GM19467 (cell line): ENCODE results near the gene FLAD1.
A peak's percentile ranks its signal among the peaks of the same experiment; 100 is the strongest.

ENCODE experiments used
- ATAC-seq: cut with Tn5 transposase; IDR thresholded peaks from one replicate; pipeline ENCODE4 v1.9.1; 2021; ENCODE audit warnings: mild to moderate bottlenecking, moderate library complexity; ENCODE audit not compliant: unreplicated experiment

FLAD1 gene

DNA sequence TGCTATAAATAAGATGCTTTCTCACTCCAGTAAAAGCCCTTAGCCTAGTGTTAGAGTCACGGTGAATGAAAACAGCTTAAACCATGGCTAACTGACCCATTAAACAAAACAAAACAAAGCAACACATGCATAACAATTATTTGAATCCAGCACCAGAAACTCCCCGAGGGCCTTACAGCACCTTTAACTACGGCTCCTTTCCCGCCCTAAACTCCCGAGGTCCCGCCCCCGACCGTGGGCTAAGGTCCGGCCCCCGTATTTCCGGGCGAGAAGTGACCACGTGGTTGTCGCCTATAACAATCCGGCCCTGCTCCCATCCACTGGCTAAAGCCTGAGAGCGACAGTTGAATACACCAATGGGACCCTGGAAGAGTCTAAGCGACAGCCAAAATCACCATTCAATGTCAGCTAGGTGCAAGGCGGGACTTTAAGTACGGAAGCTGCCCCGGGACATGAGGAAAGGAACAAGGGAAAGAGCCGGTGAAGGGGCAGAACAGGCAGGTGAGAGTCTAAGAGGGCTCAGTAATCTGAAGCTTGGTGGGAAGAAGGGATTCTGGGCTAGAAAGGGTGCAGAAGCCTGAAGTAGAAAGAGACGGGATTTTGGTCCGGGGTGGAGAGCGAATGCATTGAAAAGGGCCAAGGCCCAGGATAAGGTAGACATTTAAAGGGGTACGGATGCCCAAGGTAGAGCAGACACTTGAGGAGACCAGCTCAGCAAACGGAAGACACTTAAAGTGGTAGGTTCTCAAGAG is at the start of gene FLAD1:
FLAD1 (plus strand) TSS at position 448 of the 752 bp plus-strand sequence. CDS start 351 bp downstream, outside the sequence.
- peak; percentile 97 for ATAC-seq

- no peak for ATAC-seq
Observed at GRCh38 chr1:154934358-154934948, 48.7 kb upstream of the FLAD1 start.

GRCh38 chr1:154935749-154936554 is 47.2 kb upstream of the FLAD1 start:
- ATAC-seq = no peak

DNA sequence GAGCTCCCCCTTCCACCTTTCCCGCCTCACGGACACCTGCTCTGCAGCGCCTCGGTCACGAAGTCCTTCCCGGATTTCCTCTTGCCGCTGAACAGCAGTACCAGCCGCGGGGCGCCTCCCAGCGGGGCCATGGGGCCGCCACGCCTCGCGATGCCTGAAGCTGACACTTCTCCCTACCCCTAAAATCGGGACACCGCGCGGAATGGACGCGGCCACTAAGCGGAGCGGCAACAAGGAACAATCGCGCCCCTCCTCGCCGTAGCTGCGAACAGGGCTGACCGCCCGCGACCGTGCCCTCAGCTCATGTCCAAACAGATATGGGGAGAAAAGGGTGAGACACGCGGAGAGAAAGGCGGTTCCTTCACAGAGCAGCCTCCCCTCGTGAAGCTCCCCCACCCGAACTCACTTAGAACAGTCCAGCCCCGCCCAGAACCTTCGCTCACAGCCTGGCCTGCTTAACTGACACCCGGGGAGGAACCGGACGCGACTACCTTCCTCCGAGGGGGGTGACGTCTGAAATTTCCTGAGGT is 46.5 kb upstream of the FLAD1 start, which contains the start of gene PMVK:
PMVK (minus strand) TSS at position 165 of the 530 bp plus-strand sequence; CDS start at position 131, 34 bp downstream.
- peak; percentile 73 for ATAC-seq

DNA sequence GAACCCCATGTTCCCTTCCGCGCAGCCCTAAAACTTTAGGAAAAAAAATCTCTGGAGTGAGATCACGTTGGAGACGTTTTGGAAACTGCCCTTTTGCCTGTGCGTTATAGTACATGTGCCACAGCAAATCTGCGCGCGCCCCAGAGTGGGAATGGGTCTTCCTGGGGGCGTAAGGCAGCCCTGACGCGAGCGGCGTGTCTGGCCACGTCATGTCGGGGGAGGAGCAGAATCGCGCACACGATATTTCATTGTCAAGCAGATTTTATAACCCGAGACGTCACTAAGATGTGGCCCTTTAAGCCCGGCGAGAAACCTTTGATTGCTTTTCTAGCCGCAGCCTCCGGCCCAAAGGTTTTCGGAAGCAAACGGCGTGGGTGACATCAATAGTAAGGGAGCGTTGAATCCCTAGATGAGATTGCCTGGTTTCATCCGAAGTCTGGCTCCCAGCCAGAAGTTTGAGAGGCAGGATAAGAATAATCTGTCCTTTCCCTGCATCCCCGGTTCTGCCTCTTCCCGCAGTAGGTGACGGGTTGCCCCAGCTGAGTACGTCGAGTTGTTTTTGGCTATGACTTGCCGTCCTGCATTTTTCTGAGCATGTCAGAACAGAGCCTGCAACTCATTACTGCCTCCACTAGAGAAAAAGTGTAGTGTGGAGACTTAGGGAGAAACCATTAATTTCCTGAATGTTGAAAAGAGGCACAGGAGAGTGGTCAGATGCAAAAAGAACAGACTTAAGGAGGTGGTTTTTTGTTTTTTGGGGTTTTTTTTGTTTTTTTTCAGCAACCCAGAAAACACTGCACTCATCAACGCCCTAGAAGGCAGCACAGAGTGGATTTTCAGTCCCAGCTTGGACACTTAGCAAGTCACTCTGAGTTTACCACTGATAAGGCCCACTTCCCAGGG is 45.8 kb upstream of the FLAD1 start:
- peak; percentile 51 for ATAC-seq

- ATAC-seq = no peak
Observed at GRCh38 chr1:154937988-154938386, 45.2 kb upstream of the FLAD1 start.

- no peak for ATAC-seq
Observed at GRCh38 chr1:154938604-154939399, 44.3 kb upstream of the FLAD1 start.

- no peak for ATAC-seq
Observed at GRCh38 chr1:154940213-154940560, 43.0 kb upstream of the FLAD1 start.

GRCh38 chr1:154940651-154941194 is 42.4 kb upstream of the FLAD1 start:
- no peak for ATAC-seq

GRCh38 chr1:154941333-154942013 is 41.7 kb upstream of the FLAD1 start:
- no peak for ATAC-seq

GRCh38 chr1:154943649-154944400 is 39.3 kb upstream of the FLAD1 start:
- ATAC-seq = no peak

DNA sequence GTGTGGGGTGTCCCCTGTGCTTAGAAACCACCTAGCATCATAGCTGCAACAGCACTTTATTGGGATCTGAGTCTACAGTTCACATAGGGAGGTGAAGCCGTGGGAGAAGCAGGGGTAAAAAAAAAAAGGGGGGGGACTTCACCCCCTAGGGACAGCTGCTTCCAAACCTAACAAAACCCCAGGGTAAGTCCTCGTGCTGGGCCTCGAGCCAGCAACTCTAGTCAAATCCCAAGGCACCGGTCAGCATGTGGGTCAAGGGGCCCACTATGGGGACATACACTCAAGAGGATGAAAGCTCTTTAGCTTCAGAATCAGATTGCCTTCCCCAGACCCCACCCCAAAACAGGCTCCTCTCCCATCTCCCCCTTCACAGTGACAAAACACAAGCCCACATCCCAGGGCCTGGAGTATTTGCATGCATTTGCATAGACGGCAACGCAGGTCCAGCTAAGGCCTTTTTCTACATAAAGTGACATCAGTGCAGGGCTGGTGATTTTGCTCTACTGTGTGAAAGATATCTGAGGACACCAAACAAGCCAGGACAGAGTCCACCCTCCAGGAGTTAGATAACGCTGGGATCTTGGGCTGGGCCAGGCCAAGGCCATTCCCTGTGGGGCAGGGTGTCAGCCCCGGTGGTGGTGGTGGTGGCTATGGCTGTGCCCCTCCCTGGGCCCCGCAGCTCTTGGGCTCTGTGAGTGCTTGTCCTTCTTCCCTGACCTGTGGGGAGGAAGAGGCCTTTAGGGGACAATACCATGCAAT is 38.6 kb upstream of the FLAD1 start:
- ATAC-seq = no peak

GRCh38 chr1:154945160-154945961 is 37.8 kb upstream of the FLAD1 start:
- ATAC-seq = no peak

- ATAC-seq = no peak
Observed at GRCh38 chr1:154945962-154946850, 36.9 kb upstream of the FLAD1 start.

GRCh38 chr1:154948079-154948478 is 35.1 kb upstream of the FLAD1 start:
- no peak for ATAC-seq
